ENCODE data around the gene PRKCE.

DNA sequence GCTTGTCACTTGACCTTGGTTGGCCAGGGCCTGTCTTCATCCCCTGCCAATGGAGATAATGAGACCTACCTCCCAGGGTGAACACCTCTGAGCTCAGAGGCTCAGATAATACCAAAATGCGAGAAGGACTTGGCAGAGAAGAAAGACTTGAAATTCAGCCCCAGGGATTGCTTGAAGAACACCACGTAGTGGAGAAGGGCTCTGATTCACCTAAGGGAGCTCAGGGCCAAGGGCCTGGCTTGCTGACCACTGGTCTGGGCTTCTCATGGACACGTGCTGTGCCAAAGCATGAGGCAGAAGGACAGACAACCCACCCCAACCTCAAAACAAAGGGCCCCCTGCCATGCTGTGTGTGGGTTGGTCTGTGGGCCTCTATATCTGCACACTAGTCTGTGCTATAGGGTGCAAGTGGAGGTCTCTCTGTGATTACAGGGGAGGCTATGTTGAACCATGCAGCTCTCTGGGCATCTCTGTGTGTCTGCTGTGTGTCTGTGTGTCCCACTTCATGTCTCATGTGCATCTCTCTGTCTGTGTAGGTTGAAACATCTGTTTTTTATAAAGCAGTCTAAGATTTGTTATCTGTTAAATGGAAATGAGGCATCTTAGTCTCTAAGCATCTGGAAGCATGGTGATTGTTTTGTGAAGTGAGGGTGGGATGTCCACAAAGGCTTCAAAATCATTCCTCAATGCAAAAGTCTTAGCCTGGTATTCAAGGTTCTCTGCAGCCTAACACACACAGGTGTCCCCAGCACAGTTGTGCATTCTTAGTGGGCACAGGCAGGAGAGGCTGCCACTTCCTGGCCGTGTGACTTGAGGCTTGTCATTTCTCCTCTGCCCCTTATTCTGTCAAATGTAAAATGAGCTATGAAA, 584.8 kb downstream of the PRKCE start:
- TF ChIP-seq, protein P1, sequence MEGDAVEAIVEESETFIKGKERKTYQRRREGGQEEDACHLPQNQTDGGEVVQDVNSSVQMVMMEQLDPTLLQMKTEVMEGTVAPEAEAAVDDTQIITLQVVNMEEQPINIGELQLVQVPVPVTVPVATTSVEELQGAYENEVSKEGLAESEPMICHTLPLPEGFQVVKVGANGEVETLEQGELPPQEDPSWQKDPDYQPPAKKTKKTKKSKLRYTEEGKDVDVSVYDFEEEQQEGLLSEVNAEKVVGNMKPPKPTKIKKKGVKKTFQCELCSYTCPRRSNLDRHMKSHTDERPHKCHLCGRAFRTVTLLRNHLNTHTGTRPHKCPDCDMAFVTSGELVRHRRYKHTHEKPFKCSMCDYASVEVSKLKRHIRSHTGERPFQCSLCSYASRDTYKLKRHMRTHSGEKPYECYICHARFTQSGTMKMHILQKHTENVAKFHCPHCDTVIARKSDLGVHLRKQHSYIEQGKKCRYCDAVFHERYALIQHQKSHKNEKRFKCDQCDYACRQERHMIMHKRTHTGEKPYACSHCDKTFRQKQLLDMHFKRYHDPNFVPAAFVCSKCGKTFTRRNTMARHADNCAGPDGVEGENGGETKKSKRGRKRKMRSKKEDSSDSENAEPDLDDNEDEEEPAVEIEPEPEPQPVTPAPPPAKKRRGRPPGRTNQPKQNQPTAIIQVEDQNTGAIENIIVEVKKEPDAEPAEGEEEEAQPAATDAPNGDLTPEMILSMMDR (IDR thresholded peaks at IDR 0.05), result no peak
- no peak for TF ChIP-seq POLR2A (IDR thresholded peaks at IDR 0.05)

Measured in body of pancreas (tissue), 4 donors.